Esophagus muscularis mucosa (tissue), 3 donors: ENCODE data around the gene SP2.

Experiments used
- CTCF ChIP-seq, 3 experiments: fragments of 200-600 bp in 2 of 3; fragments of 450-650 bp in 1 of 3; sonication (generic) in 2 of 3; IDR thresholded peaks; one replicate each; pipeline ENCODE4 v1.5.1; 2017 to 2019; ENCODE audit warnings: antibody characterized with exemption in 3 of 3, mild to moderate bottlenecking in 2 of 3, moderate library complexity in 1 of 3
- POLR2A ChIP-seq: fragments of 450-650 bp; IDR thresholded peaks from one replicate; pipeline ENCODE4 v1.6.1; 2017; ENCODE audit warnings: antibody characterized with exemption, moderate library complexity, mild to moderate bottlenecking, low read depth
- POLR2AphosphoS5 ChIP-seq, 2 donors: sonication (generic); formaldehyde crosslinking; IDR thresholded peaks; one replicate each; pipeline ENCODE4 v1.6.1; 2017; ENCODE audit warnings: antibody characterized with exemption in 2 of 2

GRCh38 chr17:47937941-47938340 lies 41.9 kb downstream of the SP2 start:
- no peak for TF ChIP-seq CTCF (IDR thresholded peaks at IDR 0.05)
- TF ChIP-seq POLR2A: no peak
- no peak for TF ChIP-seq POLR2AphosphoS5 (IDR thresholded peaks at IDR 0.05)
